Hematopoietic multipotent progenitor cell treated with erythropoietin and hydrocortisone succinate and interleukin-3 and kit ligand, for 15 days (in vitro differentiated cells): Measurements from ENCODE around the gene TEX44.
"Not testable (repeated sequence)": the region's sequence is repeated elsewhere in the genome, so short reads cannot be mapped to it uniquely, and the experiment has no call there.

Source experiments
- DNase-seq: peaks from one replicate; pipeline ENCODE4 v3.0.0-alpha.2; 2015; ENCODE audit warnings: low spot score

The TEX44 gene

DNA sequence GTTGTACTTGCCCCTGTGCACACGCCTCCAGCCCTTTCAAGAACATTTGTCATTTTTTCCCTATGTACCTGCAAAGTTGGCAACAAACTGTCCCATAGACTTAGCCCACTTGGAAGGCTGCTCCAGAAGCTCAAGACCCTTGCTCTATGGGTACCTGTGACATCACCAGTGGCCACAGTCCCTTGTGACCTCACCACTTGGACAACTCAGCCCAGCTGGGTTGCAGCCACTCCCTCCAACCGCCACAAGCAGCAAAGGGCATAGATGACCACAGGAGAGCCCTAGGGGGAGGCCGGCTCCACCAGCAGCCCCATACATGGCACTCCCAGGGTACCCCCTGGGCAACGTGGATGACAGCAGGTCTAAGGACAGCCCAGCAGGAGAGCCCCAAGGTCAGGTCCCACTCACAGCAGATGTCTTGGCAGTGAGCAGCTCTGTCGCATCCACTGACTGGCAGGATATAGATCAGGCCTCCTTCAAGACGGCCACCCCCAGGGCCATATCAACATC lies at the start of gene TEX44:
TEX44 (plus strand) TSS at position 229 of the 510 bp plus-strand sequence; CDS start at position 317, 88 bp downstream.
- DNase-seq, result no peak

DNA sequence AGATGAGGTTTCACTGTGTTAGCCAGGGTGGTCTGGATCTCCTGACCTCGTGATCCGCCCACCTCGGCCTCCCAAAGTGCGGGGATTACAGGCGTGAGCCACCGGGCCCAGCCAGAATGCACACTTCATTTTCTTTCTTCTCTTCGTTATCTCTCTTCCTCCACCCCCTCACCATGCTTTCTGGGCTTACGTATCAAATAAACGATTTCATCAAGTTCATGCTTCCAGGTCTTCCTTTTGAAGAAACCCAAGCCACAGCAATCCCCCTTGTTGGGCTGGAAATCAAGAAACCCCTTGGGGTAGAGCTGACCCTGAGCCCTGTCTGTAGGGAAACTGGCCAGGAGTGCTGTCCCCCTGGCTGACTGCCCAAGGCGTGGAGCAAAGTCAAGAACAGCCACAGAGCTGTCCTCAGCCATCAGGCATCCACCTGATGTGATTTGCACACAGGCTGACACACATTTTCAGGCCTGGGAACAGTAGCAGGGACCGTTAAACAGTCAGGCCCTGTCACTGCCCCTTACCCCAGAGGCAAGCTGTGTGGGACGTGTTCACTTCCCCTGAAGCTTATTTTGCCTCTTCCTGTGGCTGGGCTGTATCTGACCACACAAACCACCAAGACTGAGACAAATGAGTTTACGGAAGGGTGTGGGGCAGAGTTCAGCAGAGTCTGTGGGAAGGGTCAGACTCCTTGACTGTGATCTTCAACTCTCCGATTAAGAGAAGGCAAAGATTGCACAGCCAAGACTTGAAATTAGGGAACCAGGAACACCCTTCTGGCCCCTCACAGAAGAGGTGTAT lies 47.4 kb upstream of the TEX44 start:
- no peak for DNase-seq

DNA sequence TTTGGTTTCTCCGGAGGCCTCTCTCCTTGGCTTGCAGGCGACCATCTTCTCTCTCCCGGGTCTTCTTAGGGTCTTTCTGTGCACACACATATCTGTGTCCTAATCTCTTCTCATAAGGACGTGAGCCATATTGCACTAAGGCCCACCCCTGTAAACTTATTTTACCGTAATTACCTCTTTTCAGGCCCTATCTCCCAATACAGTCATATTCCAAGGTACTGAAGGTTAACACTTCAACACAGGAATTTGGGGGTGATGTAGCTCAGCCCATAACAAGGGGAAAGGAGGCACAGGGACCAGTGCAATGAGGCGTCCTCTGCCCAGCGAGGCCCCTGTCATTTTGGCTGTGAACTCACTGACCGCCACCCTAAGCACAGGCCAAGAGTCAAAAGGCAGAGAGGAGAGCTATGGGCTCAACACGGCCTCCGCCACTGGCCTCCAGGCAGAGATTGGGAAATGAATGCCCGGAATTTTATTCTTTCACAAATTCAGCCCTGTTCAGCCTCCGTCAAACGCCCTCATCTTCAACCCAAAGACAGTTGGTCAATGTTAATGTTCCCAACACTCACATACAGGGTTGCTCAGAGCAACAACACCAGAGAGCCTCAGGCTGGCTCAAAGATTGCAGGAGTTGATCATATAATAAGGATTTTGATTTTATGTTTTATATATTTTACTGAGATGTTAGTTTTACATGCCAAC lies 46.5 kb upstream of the TEX44 start:
- no peak for DNase-seq

DNA sequence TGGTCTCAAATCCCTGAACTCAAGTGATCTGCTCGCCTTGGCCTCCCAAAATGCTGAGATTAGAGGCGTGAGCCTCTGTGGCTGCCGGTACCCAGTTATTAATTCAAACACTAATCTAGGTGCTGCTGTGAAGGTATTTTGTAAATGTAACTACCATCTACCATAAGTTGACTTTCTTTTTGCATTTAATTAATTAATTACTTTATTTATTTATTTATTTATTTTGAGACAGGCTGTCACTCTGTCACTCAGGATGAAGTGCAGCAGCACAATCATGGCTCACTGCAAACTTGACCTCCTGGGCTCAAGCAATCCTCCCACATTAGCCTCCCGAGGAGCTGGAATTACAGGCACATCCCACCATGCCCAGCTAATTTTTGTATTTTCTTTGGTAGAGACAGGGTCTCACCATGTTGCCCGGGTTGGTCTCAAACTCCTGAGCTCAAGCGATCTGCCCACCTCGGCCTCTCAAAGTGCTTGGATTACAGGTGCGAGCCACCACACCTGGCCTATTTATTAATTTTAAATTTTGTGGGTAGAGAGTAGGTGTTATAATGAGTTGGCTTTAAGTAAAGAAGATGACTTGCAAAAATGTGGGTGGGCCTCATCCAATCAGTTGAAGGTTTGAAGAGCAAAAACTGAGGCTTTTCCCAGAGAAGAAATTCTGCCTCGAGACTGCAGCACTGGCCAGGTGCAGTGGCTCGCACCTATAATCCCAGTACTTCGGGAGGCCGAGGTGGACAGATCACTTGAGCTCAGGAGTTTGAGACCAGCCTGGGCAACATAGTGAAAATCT lies 45.2 kb upstream of the TEX44 start:
- DNase-seq, result no peak

DNA sequence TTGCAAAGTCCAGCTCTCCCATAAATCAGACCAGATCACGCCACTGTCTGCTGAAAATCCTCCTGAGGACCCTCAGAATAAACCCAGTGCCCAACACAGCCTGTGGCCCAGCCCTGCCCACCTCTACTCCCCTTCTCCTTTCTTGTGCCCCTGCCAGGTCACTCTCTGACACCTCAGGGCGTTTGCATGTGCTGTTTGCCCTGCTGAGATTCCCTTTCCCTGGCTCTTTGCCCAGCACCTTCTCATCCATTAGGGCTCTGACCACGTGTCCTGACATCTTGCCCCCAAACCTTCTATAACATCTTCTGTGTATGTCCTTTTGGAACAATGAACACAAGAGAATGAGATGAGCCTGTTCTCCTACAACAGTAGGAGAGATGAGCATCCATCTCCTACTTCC lies 43.9 kb upstream of the TEX44 start:
- no peak for DNase-seq

DNA sequence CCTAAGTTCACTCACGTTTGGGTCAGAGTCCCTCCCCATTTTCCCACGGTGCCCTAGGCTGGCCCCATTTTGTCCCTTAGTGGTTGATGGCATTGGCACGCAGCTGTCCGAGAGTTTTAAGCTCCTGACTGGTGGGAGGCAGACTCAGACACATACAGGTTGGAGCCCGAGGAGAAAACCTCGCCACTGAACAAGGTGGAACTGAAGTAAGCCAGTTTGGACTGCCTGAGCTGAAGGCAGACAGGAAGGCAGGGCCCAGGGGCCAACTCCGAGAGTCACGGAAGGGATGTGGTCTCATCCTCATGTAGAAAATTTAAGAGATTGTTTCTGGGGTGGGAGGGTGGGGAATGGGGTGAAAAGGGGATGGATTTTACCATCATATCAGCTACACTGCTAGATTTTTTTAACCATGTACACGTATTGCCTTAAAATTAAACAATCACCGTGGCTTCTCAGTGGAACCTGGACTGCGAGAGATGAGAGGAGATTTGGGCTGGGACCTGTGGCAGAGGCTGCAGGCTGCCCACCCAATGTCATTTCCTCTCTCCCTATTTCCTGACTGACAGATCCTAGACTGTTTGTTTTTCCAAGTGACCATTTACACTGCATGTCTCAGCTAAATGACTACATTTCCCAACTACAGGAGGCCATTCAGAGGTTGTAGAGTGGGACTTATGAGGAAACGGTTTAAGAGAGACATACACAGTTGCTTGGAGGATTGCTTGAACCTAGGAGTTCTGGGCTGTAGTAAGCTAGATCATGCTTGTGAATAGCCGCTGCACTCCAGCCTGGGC lies 43.0 kb upstream of the TEX44 start:
- DNase-seq, result no peak

DNA sequence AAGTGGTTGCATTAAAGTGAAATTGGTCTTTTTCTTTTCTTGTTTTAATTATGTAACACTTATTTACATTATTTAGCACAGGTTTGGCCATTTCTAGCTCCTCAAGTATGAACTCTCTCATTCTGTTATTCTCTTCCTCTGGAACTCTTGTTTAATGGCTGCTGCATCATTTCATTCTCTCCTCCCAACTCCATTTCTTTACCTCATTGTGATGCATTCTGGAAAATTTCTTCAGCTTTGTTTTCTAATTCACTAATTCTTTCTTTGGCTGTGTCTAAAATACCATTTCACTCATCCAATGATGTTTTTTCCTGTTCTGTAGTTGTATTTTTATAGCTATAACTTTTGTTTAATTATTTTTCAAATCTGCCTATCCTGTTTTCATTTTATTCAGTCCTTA lies 39.9 kb upstream of the TEX44 start:
- no peak for DNase-seq

DNA sequence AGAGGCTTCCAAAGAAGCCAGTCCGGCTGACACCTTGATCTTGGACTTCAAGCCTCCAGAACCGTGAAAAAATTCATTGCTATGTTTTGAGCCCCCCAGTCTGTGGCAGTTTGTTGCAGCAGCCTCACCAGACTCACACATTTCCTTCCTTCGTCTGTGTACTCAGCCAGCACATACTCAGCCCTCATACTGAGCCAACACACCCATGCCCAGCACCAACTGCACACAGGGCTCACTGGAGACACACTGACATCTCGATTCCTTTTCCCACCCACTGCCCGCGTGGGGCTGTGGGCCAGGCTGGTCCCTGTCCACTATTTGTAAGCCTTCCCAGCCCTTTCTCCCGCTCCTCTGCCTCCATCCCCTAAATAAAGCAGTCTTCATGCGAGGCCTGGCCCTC lies 38.3 kb upstream of the TEX44 start:
- no peak for DNase-seq

DNA sequence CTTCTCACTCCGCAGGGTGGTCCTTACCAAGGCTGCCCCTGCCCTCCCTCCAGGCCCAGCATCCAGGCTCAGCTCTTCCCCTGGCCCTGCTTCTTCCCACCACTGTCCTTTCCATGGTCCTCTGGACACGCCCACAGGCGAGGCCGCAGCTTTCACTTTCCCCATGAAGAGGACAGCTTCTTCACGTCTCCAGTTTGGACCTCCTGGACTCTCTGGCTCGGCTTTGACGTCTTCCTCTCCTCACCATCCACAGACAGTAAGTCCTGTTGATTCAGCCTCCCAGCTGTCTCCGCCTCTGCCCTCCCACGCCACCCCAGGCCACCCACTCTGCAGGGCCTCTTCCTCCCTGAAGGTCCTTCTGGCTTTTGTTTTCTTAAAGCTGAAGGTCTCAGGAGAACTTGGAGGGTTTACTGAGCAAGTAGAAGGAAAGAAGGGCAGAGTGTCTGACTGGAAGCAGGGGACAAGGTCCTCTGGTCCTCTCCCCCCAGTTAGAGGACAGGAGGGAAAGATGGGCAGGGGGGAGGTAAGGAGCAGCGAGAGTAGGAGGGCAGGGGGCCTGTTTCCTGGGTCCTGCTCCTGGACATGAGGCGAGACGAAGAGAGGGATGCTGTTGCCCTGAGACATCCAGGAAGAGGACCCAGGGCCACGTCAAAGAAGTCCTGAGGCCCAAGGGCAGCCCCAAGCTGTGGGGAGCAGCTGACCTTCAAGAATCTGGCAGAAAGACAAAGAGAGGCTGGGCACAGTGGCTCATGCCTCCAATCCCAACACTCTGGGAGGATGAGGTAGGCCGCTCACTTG lies 37.7 kb upstream of the TEX44 start:
- no peak for DNase-seq

DNA sequence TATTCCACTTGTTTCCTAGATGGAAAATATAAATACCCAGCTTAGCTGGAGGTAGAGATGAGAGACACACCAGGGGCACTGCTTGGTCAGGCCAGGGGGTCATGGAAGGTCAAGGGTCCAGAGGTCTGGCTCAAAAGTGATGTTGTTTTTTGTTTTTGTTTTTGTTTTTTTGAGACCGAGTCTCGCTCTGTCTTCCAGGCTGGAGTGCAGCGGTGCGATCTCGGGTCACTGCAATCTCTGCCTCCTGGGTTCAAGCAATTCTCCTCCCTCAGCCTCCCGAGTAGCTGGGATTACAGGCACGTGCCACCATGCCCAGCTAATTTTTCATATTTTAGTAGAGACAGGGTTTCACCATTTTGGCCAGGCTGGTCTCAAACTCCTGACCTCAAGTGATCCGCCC lies 36.2 kb upstream of the TEX44 start:
- DNase-seq, result not testable (repeated sequence)

DNA sequence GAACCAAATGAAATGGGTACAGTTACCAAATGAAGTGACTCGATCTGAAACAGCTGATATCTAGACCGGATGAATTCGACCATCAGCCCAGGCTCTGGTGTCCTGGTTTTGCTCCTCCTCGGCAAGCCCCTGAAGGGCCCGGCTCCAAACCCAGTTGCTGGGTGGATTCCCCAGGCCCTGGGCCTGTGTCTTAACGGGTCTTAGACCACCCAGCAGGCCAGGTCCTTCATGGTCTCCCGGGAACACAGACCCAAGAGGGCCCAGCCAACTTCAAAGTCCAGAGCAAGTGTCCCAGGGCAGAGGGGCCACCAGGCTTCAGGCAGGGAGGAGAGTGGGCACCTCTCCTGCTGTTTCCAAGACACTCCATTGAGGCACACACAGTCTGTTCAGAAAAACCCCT lies 35.7 kb upstream of the TEX44 start:
- no peak for DNase-seq

DNA sequence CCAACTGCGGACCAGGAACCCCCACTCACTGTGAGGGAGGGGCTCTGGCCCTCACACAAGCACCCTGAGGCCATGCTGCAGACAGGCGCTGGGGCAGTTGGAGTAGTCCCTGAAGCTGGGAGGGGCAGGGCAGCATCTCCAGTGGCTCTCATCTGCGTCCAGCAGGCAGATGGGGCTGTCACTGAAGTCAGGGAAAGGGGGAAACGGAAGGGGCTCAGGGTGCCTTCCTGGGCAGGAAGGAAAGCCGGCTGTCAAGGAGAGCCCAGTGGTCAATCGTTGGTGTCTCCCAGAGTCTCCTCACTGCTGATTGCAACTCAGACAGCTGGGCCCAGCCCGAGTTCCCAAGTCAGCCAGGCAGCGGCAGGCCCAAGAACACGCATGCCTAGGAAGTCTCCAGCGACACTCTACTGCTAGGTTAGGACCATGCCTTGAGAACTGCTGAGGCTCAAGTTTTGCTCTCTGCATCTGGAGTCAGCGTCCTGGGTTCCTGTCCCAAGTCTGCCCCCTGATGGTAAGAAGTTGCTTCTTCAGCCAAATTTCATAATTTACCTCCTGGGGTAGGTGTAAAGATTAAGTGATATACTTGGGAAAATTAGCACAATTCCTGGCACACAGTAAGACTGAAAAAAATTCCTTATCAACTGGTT lies 35.0 kb upstream of the TEX44 start:
- DNase-seq, result peak; percentile 64

DNA sequence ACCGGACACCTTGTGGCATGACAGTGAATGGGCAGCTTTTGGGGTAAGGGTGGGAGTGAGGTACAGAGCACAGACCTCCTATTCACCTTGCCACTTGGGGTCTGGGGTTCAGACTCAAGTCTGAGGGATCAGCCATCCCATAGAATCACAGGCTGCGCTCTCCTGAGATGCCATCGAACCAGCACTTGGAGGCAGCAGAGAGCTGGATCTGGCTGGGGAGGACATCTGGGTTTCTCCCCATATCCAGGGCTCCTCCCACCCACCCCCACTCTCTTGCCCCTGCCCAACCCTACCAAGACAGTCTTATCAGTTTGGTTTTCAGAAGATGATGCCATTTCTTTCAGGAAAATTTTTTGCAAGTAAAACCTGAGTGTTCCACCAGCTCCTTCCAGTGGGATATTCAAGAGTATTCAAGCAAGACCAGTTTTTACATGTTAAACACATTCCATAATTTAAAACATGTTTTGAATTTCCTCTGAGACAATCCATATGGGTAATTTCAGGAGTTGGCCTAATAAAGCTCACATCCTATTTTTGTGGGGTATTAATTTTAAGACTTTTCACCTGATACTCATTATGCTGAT lies 29.2 kb upstream of the TEX44 start:
- peak; percentile 12 for DNase-seq

DNA sequence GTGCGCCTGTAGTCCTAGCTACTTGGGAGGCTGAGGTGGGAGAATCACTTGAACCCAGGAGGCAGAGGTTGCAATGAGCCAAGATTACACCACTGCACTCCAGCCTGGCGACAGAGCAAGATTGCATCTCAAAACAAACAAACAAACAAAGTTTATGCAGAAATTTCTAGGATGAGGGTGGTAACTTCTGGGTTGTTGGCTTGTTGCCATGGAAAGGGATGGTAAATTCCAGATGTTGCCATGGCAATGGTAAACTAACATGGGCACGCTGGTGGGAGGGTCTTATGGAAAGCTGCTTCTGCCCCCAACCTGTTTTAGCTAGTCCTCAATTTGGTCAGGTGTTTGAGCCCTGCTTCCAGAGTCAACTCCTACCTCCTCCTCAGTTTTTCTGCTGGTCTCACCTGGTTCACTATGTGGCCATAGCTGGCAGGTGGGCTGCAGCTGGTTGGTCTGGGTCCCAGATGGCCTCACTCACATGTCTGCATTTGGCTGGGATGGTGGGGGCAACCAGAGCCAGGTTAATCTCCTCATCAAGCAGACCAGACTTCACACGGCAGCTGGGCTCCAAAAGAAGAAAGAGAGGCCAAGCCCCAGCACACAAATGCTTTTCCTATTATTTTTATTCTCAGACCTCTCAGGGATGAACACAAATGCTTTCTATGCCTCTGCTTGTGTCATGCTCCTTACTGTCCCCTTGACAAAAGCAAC lies 26.6 kb upstream of the TEX44 start:
- no peak for DNase-seq

DNA sequence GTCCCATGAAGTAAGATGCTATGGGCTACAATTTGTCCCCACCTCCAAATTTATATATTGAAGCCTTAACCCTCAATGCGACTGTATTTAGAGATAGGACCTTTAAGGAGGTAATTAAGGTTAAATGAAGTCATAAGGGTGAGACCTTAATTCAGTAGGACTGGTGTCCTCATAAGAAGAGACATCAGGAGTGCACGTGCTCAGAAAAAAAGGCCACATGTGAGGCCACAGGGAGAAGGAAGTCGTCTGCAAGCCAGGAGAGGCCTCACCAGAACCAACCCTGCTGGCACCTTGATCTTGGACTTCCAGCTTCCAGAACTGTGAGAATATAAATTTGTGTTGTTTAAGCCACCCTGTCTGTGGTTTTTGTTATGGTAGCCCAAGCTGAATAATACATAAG lies 25.5 kb upstream of the TEX44 start:
- DNase-seq, result no peak

DNA sequence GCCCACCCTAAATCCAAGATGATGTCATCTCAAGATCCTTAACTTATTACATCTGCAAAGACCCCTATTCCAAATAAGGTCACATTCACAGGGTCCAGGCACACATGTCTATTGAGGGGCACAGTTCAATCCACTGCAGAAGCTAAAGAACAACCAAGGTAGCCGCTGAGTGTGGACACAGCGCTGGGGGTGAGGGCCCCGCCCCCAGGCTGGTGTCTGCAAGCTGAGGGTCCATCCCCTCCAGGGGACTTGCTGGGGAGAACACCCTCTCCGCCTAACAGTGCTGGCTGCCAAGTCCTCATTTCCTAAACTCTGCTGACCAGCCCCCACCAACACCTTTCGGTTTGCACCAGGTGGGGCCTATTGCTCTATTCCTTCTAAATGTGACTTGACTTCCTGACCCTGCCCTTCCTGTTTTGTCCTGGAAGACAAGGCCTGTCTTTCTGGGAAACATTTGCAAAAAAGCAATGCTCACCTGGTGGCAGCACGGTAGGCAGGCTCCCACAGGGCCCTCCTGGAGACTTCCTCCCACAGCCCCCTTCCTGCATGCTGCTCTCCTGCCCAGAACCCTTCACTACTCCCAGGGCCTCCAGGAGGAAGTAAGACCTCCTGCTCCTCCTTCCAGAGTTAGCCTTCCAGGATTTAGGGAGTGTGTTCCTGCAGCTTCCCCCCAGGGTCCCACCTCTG lies 24.4 kb upstream of the TEX44 start:
- no peak for DNase-seq

DNA sequence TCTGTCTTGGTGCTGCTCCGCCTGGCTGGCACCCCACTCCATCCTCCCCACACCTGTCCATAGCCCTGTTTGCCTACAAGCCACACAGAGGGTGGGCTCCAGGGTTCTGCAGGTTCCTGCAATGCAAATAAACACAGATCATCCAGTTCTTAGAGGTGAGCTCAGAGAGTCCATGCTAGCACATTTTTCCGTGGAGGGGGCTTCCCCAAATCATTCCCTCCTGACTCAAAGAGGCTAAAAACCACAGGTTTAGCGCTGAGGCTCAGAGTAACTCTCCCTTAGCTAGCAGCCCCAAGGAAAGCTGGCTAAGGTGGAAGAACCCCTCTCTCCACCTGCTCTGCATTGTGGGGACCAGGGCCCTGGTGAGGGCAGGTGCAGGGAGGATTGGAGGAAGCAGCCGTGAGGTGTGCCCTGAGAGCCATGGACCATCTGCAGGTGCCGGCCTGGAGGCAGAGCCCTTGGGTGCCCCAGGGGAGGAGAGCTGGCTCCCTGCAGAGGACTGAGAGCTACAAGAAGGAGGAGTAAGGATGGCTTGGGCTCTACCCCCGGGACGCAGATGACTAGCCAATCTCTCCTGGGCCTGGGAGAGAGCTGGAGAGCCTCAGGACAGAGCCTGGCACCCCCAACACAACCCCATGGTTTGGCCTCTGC lies 23.8 kb upstream of the TEX44 start:
- DNase-seq, result no peak

DNA sequence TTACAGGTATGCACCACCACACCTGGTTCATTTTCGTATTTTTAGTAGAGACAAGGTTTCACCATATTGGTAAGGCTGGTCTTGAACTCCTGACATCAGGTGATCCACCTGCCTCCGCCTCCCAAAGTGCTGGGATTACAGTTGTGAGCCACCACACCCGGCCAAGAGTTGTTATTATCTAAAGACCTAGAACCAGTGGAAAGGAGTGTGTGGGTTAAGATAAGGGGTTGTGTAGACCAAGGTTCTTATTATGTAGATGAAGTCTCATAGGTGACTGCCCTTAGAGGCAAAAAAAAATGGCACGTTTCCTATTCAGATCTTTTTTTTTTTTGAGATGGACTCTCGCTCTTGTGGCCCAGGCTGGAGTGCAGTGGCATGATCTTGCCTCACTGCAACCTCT lies 21.7 kb upstream of the TEX44 start:
- not testable (repeated sequence) for DNase-seq
